Panc1 (cell line): ENCODE results near the gene TMEM273. TPM values are rescaled to one million over a fixed set of nuclear protein-coding genes. Genes with fewer than 3 reads are reported as not detected.

Experiments
- ATAC-seq: fragments of 200-7000 bp; cut with Tn5 transposase; 2 replicates; pipeline ENCODE4 v1.9.1; 2020; ENCODE audit warnings: mild to moderate bottlenecking, moderate library complexity
- BruUV-seq: library from RNA; stranded (reverse); fragments of 400-500 nt; replicated peaks from 2 replicates; lab custom pipeline; 2021; lab: Mats Ljungman, UMichigan
- CTCF ChIA-PET: fragments of 300-600 bp; sonication (Branson Sonifier 250); formaldehyde crosslinking; loops from one replicate; lab custom pipeline; 2022; ENCODE audit warnings: antibody characterized with exemption; lab: Charles Lee
- POLR2A ChIA-PET: fragments of 300-600 bp; sonication (Branson Sonifier 250); formaldehyde crosslinking; loops from one replicate; lab custom pipeline; 2022; ENCODE audit warnings: antibody characterized with exemption; lab: Charles Lee
- DNase-seq: peaks from one replicate; pipeline ENCODE4 v3.0.0-alpha.2; 2010; ENCODE audit warnings: low read depth, low spot score
- H3K27ac ChIP-seq: 2 replicates; pipeline ENCODE4 v1.5.1; 2011; ENCODE audit warnings: mild to moderate bottlenecking, low read length, inconsistent platforms
- H3K27me3 ChIP-seq: fragments of 200-500 bp; sonication (Bioruptor generic); 2 replicates; pipeline ENCODE4 v1.6.0; 2014; ENCODE audit warnings: low read length, inconsistent platforms; ENCODE audit not compliant: control insufficient read depth, insufficient read depth
- H3K36me3 ChIP-seq: fragments of 200-500 bp; sonication (Bioruptor generic); 2 replicates; pipeline ENCODE4 v1.5.1; 2014; ENCODE audit warnings: inconsistent platforms, mild to moderate bottlenecking, low read length, moderate library complexity; ENCODE audit not compliant: control insufficient read depth, insufficient read depth
- H3K4me1 ChIP-seq: 2 replicates; pipeline ENCODE4 v1.5.1; 2011; ENCODE audit warnings: inconsistent platforms, mild to moderate bottlenecking, low read length, moderate library complexity; ENCODE audit not compliant: control insufficient read depth, insufficient read depth
- H3K4me3 ChIP-seq, 2 experiments: 2 replicates each; pipeline ENCODE4 v1.5.1; 2011 to 2012; ENCODE audit warnings: low read depth in 2 of 2, low read length in 2 of 2, mild to moderate bottlenecking in 2 of 2, inconsistent platforms in 1 of 2, moderate library complexity in 1 of 2
- H3K9me3 ChIP-seq: fragments of 200-500 bp; sonication (Bioruptor generic); 2 replicates; pipeline ENCODE4 v1.5.1; 2014; ENCODE audit warnings: low read depth, mild to moderate bottlenecking, inconsistent platforms, low read length, moderate library complexity; ENCODE audit not compliant: control insufficient read depth, insufficient read depth
- POLR2AphosphoS5 ChIP-seq: IDR thresholded peaks from 2 replicates; pipeline ENCODE4 v1.6.1; 2012; ENCODE audit warnings: mild to moderate bottlenecking, low read depth, low read length, moderate library complexity
- SIN3A ChIP-seq: IDR thresholded peaks from 2 replicates; pipeline ENCODE4 v1.6.1; 2012; ENCODE audit warnings: low read depth, mild to moderate bottlenecking, low read length, moderate library complexity, borderline replicate concordance; ENCODE audit not compliant: insufficient read depth
- TCF7L2 ChIP-seq: IDR thresholded peaks from 2 replicates; pipeline ENCODE4 v1.6.1; 2011; ENCODE audit warnings: mild to moderate bottlenecking, low read depth, low read length, inconsistent platforms
- in situ Hi-C: cut with HindIII; loops from 2 replicates; pipeline ENCODE4 v1.10.0; 2016; ENCODE audit warnings: low sequenced_read_pairs, low pct_unique_long_range_greater_than_20kb
- intact Hi-C: fragments of 100-400 bp; cut with micrococcal nuclease; formaldehyde crosslinking; loops from one replicate; pipeline ENCODE4 v1.10.0; 2022; ENCODE audit not compliant: unreplicated experiment
- total RNA-seq: library from RNA; stranded (reverse); gene quantifications from one replicate; pipeline ENCODE4 v1.2.1, GENCODE V29; 2021; ENCODE audit not compliant: unreplicated experiment
- TF ChIP-seq, protein P1 (sequence below): fragments of 450-650 bp; IDR thresholded peaks from 2 replicates; pipeline ENCODE4 v1.5.1; 2017; ENCODE audit warnings: mild to moderate bottlenecking
- TF ChIP-seq, protein P2 (sequence below), 2 experiments: IDR thresholded peaks; 2 replicates each; pipeline ENCODE4 v1.6.1; 2011 to 2012; ENCODE audit warnings: low read depth in 2 of 2, control low read depth in 1 of 2, low read length in 1 of 2, mild to moderate bottlenecking in 1 of 2, moderate library complexity in 1 of 2; ENCODE audit not compliant: insufficient read depth in 1 of 2

Gene TMEM273
- total RNA-seq, 1 experiment from 2014 or later, result 0.23 TPM

DNA sequence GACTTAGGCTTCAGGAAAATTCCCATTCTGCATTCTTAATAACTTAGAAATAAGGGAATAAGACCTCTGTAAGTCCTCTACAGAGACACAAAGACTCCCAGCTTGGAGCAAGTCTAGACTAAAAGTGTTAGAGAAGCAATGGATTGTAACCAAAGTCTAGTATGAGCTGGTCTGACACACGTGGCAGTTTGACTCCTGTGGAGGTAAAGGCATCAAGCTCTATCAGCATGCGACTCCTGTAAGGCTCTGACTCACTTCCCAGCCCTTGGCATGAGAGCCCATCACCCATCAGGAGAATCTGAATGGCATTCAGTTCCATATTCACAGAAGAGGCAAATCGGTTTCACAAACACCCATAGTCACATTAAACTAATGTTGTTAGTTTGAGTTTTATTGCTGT, 68.4 kb downstream of the TMEM273 start:
- ChIA-PET CTCF (interaction anchor here (0.6 kb wide), 1 partner anchor 436 kb away, joined by 6 read pairs; no protein-coding TSS in a partner anchor), POLR2A (interaction anchor here (0.5 kb wide), 1 partner anchor 211 kb away, joined by 5 read pairs; no protein-coding TSS in a partner anchor)
- H3K9me3 ChIP-seq, result no peaks in the 10 kb centered on the region
- intact Hi-C loops, result no loop called here
- ATAC-seq (no peak), DNase-seq (no peak)
- peaks cover 12% of the 10 kb centered on the region for H3K27me3 ChIP-seq
- TF ChIP-seq SIN3A (no peak), POLR2AphosphoS5 (no peak), TCF7L2 (no peak)
- TF ChIP-seq, protein P1, sequence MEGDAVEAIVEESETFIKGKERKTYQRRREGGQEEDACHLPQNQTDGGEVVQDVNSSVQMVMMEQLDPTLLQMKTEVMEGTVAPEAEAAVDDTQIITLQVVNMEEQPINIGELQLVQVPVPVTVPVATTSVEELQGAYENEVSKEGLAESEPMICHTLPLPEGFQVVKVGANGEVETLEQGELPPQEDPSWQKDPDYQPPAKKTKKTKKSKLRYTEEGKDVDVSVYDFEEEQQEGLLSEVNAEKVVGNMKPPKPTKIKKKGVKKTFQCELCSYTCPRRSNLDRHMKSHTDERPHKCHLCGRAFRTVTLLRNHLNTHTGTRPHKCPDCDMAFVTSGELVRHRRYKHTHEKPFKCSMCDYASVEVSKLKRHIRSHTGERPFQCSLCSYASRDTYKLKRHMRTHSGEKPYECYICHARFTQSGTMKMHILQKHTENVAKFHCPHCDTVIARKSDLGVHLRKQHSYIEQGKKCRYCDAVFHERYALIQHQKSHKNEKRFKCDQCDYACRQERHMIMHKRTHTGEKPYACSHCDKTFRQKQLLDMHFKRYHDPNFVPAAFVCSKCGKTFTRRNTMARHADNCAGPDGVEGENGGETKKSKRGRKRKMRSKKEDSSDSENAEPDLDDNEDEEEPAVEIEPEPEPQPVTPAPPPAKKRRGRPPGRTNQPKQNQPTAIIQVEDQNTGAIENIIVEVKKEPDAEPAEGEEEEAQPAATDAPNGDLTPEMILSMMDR, result no peak
- H3K4me1 ChIP-seq, result no peaks in the 10 kb centered on the region
- H3K36me3 ChIP-seq, result no peaks in the 10 kb centered on the region
- in situ Hi-C loops, result no loop called here
- no peak overlapping the region for H3K4me3 ChIP-seq
- BruUV-seq, result no TSS peak
- H3K27ac ChIP-seq, result no peak overlapping the region

DNA sequence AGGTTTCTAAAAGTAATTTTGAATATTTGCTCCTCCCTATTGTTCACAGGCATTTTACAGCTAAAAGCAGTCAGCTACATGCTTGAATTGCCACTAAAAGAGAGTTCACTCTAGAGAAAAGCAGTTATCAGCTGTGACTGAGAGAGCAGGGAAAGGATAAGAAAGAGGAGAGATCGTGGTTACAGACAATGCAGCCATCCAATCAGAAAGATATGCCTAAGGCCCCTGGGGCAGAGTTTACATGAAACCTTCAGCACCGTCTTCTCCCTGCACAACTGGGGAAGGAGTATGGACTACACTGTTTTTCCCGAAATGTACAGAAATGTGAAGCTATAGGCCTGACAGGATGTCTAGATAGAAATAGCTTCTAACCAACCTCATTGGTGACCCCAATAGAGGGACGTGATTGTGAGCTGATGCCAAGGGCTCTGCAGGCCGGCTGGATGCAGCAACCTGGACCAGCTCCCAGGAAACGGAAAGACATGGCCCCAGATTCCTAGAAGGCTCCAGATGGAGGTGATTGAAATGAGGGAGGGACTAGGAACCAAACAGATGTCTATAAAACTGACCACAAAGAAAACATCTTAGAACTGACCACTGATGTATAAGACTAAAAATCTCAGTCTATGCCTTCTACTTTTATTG, 69.6 kb downstream of the TMEM273 start:
- Histone ChIP-seq H3K4me3 (no peak overlapping the region), H3K4me1 (no peaks in the 10 kb centered on the region), H3K36me3 (no peaks in the 10 kb centered on the region), H3K27me3 (peaks cover 19% of the 10 kb centered on the region), H3K9me3 (no peaks in the 10 kb centered on the region), H3K27ac (no peak overlapping the region)
- TF ChIP-seq, protein P2, sequence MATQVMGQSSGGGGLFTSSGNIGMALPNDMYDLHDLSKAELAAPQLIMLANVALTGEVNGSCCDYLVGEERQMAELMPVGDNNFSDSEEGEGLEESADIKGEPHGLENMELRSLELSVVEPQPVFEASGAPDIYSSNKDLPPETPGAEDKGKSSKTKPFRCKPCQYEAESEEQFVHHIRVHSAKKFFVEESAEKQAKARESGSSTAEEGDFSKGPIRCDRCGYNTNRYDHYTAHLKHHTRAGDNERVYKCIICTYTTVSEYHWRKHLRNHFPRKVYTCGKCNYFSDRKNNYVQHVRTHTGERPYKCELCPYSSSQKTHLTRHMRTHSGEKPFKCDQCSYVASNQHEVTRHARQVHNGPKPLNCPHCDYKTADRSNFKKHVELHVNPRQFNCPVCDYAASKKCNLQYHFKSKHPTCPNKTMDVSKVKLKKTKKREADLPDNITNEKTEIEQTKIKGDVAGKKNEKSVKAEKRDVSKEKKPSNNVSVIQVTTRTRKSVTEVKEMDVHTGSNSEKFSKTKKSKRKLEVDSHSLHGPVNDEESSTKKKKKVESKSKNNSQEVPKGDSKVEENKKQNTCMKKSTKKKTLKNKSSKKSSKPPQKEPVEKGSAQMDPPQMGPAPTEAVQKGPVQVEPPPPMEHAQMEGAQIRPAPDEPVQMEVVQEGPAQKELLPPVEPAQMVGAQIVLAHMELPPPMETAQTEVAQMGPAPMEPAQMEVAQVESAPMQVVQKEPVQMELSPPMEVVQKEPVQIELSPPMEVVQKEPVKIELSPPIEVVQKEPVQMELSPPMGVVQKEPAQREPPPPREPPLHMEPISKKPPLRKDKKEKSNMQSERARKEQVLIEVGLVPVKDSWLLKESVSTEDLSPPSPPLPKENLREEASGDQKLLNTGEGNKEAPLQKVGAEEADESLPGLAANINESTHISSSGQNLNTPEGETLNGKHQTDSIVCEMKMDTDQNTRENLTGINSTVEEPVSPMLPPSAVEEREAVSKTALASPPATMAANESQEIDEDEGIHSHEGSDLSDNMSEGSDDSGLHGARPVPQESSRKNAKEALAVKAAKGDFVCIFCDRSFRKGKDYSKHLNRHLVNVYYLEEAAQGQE (IDR thresholded peaks at IDR 0.05; ENCODE audit: insufficient read depth in 1 of 2, low read depth in 2 of 2, low read length in 1 of 2), result no peak
- TF ChIP-seq TCF7L2, result no peak
- TF ChIP-seq POLR2AphosphoS5, result no peak
- no peak for TF ChIP-seq SIN3A
- TF ChIP-seq, protein P1, result no peak
- CTCF ChIA-PET, result no interaction called here
- BruUV-seq, result no TSS peak
- in situ Hi-C loops (no loop called here), intact Hi-C loops (no loop called here)
- ATAC-seq, result no peak
- POLR2A ChIA-PET, result no interaction called here
- DNase-seq, result no peak
